T-helper 2 cell treated with Interferon-gamma antibody and Interleukin-4, amounts not matched to agents 5 μg/mL and 100 μg/mL, for 36 hours (primary cell): ENCODE data around the gene CPD.

Source experiments
- DNase-seq: peaks from one replicate; pipeline ENCODE4 v3.0.0; 2021; ENCODE audit warnings: low spot score
- H3K27ac Mint-ChIP-seq: one replicate; pipeline ENCODE4 v1.8.0; 2021; ENCODE audit warnings: mild to moderate bottlenecking, mixed read lengths
- H3K27me3 Mint-ChIP-seq: one replicate; pipeline ENCODE4 v1.8.0; 2021; ENCODE audit warnings: low read depth, mixed read lengths
- H3K36me3 Mint-ChIP-seq: one replicate; pipeline ENCODE4 v1.8.0; 2021; ENCODE audit warnings: low read depth, mixed read lengths
- H3K4me1 Mint-ChIP-seq: one replicate; pipeline ENCODE4 v1.8.0; 2021; ENCODE audit warnings: low read depth, mixed read lengths
- H3K4me3 Mint-ChIP-seq: one replicate; pipeline ENCODE4 v1.8.0; 2022; ENCODE audit warnings: mild to moderate bottlenecking, moderate library complexity, mixed read lengths
- H3K9me3 Mint-ChIP-seq: one replicate; pipeline ENCODE4 v1.8.0; 2021; ENCODE audit warnings: mixed read lengths

The CPD gene

GRCh38 chr17:30503558-30503957 lies 124.8 kb downstream of the CPD start:
- H3K4me1 Mint-ChIP-seq, result peaks cover 20% of the 10 kb centered on the region
- no peak overlapping the region for H3K4me3 Mint-ChIP-seq

GRCh38 chr17:30505868-30506417 lies 127.2 kb downstream of the CPD start:
- H3K9me3 Mint-ChIP-seq, result no peaks in the 10 kb centered on the region
- peaks cover 14% of the 10 kb centered on the region for H3K4me1 Mint-ChIP-seq
- DNase-seq, result no peak
- H3K27ac Mint-ChIP-seq, result peak overlapping the region; percentile 67
- H3K36me3 Mint-ChIP-seq, result peaks cover 26% of the 10 kb centered on the region
- peak overlapping the region; percentile 20 for H3K4me3 Mint-ChIP-seq
- no peaks in the 10 kb centered on the region for H3K27me3 Mint-ChIP-seq

More at GRCh38 chr17:30503558-30503957, 124.8 kb downstream of the CPD start:
- no peaks in the 10 kb centered on the region for H3K27me3 Mint-ChIP-seq
- no peaks in the 10 kb centered on the region for H3K9me3 Mint-ChIP-seq
- H3K27ac Mint-ChIP-seq, result no peak overlapping the region
- DNase-seq, result no peak
- peaks cover 38% of the 10 kb centered on the region for H3K36me3 Mint-ChIP-seq

- H3K27ac Mint-ChIP-seq, result peak overlapping the region; percentile 67
- H3K36me3 Mint-ChIP-seq, result peaks cover 22% of the 10 kb centered on the region
- no peak for DNase-seq
- H3K9me3 Mint-ChIP-seq, result no peaks in the 10 kb centered on the region
- H3K27me3 Mint-ChIP-seq, result no peaks in the 10 kb centered on the region
- peaks cover 14% of the 10 kb centered on the region for H3K4me1 Mint-ChIP-seq
- H3K4me3 Mint-ChIP-seq, result peak overlapping the region; percentile 20
These were observed 127.8 kb downstream of the CPD start for GRCh38 chr17:30506481-30506880.

- Mint-ChIP-seq H3K4me3 (no peak overlapping the region), H3K9me3 (no peaks in the 10 kb centered on the region), H3K4me1 (peaks cover 2% of the 10 kb centered on the region), H3K27ac (no peak overlapping the region), H3K36me3 (peaks cover 15% of the 10 kb centered on the region), H3K27me3 (no peaks in the 10 kb centered on the region)
- DNase-seq, result no peak
These were observed 134.6 kb downstream of the CPD start for GRCh38 chr17:30513346-30513745.

GRCh38 chr17:30514895-30515596 lies 136.3 kb downstream of the CPD start:
- Mint-ChIP-seq H3K4me1 (peaks cover 4% of the 10 kb centered on the region), H3K9me3 (no peaks in the 10 kb centered on the region), H3K27ac (no peak overlapping the region), H3K36me3 (peaks cover 15% of the 10 kb centered on the region), H3K4me3 (no peak overlapping the region), H3K27me3 (no peaks in the 10 kb centered on the region)
- no peak for DNase-seq

GRCh38 chr17:30517786-30518185 lies 139.1 kb downstream of the CPD start:
- Mint-ChIP-seq H3K4me3 (no peak overlapping the region), H3K4me1 (peaks cover 2% of the 10 kb centered on the region), H3K9me3 (no peaks in the 10 kb centered on the region), H3K27me3 (no peaks in the 10 kb centered on the region), H3K27ac (no peak overlapping the region), H3K36me3 (peaks cover 28% of the 10 kb centered on the region)
- no peak for DNase-seq

GRCh38 chr17:30519166-30519565 lies 140.4 kb downstream of the CPD start:
- Mint-ChIP-seq H3K9me3 (no peaks in the 10 kb centered on the region), H3K4me3 (no peak overlapping the region), H3K27ac (no peak overlapping the region), H3K27me3 (no peaks in the 10 kb centered on the region), H3K4me1 (peaks cover 2% of the 10 kb centered on the region), H3K36me3 (peaks cover 29% of the 10 kb centered on the region)
- no peak for DNase-seq
